ENCODE measurements around the gene CARHSP1. TPM values are rescaled to one million over a fixed set of nuclear protein-coding genes. Genes with fewer than 3 reads are reported as not detected.

CARHSP1 gene
- total RNA-seq, 2 donors from 2014 or later: 51.0 to 146 TPM

DNA sequence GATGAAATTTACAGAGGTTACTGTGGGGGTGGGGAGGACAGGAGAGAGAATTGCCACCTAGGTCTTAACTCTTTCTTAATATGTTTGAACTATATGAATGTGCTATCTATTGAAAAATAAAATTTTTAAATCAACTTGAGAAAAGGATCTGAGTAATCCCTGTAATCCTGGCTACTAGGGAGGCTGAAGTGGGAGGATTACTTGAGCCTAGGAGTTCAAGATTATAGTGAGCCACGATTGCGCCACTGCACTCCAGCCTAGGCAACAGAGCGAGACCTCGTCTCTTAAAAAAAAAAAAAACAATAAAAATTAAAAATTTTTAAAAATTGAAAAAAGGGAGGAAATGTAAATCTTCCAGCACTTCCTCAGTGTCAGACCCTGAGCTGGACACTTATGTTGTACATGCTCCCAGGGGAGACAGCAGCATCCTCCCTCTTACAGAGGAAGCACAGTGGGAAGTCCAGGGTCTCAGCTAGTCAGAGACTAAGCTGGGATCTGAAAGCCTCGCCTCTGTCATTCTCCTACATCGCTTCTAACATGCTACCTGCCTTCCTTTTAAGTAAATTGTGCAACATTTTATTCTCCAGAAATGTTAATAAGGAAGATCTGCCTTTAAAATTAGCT, 49.3 kb downstream of the CARHSP1 start:
- no peak overlapping the region for H3K4me3 ChIP-seq
- H3K4me1 ChIP-seq (replicated peaks): no peaks in the 10 kb centered on the region
- TF ChIP-seq, protein P1, sequence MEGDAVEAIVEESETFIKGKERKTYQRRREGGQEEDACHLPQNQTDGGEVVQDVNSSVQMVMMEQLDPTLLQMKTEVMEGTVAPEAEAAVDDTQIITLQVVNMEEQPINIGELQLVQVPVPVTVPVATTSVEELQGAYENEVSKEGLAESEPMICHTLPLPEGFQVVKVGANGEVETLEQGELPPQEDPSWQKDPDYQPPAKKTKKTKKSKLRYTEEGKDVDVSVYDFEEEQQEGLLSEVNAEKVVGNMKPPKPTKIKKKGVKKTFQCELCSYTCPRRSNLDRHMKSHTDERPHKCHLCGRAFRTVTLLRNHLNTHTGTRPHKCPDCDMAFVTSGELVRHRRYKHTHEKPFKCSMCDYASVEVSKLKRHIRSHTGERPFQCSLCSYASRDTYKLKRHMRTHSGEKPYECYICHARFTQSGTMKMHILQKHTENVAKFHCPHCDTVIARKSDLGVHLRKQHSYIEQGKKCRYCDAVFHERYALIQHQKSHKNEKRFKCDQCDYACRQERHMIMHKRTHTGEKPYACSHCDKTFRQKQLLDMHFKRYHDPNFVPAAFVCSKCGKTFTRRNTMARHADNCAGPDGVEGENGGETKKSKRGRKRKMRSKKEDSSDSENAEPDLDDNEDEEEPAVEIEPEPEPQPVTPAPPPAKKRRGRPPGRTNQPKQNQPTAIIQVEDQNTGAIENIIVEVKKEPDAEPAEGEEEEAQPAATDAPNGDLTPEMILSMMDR (IDR thresholded peaks at IDR 0.05): no peak
- TF ChIP-seq POLR2A (IDR thresholded peaks at IDR 0.05): no peak
- TF ChIP-seq POLR2AphosphoS5 (IDR thresholded peaks at IDR 0.05): no peak
- H3K9me3 ChIP-seq: no peaks in the 10 kb centered on the region
- peaks cover 0 to 10% of the 10 kb centered on the region in 2 donors for H3K36me3 ChIP-seq
- 87% methylated on average over 6 of the region's 6 CpGs for WGBS
- DNase-seq (ENCODE audit: low spot score): no peak
- intact Hi-C loops (cut with DNase I): no loop called here
- H3K27ac ChIP-seq: no peak overlapping the region
- no peaks in the 10 kb centered on the region for H3K27me3 ChIP-seq (replicated peaks; ENCODE audit: insufficient read depth)

DNA sequence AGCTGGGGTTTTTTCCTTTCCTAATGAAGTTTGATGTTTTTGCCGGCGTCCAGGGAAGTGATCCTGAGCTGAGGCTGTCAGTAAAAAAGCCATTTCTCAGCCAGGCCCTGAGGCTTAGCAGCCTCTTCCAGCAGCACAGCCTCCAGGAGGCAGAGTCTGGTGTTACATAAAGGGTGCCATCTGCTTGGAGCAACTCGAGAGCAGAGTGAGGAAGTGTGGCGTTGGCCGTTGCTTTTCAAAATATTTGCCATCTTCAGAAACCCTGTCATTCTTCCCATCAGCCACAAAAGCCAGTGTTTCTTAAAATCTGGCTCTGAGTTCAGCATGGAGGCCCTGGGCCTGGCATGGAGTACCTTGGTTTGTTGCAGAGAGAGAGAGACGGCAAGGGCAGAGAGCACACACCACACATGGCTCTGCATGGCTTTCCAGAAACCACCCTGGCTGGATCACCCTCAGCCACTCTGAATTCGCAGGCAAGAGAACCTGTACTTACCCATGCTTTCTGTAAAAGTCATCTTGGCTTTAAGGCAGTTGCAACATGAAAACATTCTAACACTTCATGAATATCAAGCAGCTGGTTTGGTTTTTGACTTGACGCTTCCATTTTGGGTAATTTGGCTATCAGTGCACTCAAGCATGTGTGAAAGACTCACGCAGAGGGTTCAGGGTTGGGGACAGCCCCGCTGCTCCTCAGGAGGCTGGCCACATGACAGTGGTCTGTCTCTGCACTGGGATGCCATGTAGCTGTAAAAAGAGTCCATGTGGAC, 50.1 kb downstream of the CARHSP1 start:
- TF ChIP-seq POLR2AphosphoS5 (IDR thresholded peaks at IDR 0.05) (no peak), POLR2A (IDR thresholded peaks at IDR 0.05) (no peak)
- TF ChIP-seq, protein P1 (IDR thresholded peaks at IDR 0.05): no peak
- peaks cover 0 to 10% of the 10 kb centered on the region in 2 donors for H3K36me3 ChIP-seq
- H3K4me1 ChIP-seq (replicated peaks): no peaks in the 10 kb centered on the region
- H3K4me3 ChIP-seq: no peak overlapping the region
- WGBS: 78% methylated on average over 10 of the region's 10 CpGs
- no peak overlapping the region for H3K27ac ChIP-seq
- no peaks in the 10 kb centered on the region for H3K9me3 ChIP-seq
- no peaks in the 10 kb centered on the region for H3K27me3 ChIP-seq (replicated peaks; ENCODE audit: insufficient read depth)
- no peak for DNase-seq (ENCODE audit: low spot score)
- intact Hi-C loops (cut with DNase I): no loop called here

DNA sequence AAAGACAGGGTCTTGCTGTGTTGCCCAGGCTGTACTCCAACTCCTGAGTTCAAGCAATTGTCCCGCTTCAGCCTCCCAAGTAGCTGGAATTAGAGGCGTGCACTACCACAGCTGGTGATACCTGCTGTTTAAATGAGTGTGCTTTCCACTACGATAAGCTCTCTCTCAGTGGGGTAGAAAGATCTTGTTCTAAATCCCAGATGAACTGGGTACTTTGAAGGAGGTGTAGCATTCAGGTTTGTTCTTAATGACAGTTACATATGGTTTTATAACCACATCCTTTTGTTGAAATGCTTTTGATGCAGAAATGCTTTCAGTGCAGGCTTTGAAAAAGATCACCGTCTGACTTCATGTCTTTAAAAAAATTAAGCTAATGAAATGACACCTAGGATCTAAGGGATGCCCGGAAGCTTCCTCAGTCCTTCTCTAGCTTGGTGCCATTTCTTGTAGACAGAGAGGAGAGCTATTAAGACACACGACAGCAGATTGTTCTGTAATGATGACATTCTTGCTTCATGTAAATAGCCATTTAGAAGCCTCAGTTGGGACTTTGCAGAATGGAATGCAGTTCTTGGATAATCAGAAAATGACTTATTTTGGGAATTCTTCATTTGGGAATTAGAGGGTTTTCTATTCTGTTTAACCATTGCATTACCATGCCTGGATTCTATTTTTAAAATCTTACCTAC, 51.7 kb downstream of the CARHSP1 start:
- Histone ChIP-seq H3K9me3 (no peaks in the 10 kb centered on the region), H3K4me3 (no peak overlapping the region), H3K36me3 (peaks cover 0 to 20% of the 10 kb centered on the region in 2 donors), H3K4me1 (replicated peaks) (no peaks in the 10 kb centered on the region), H3K27ac (no peak overlapping the region), H3K27me3 (replicated peaks; ENCODE audit: insufficient read depth) (no peaks in the 10 kb centered on the region)
- WGBS: 81% methylated on average over 6 of the region's 6 CpGs
- intact Hi-C loops (cut with DNase I): no loop called here
- TF ChIP-seq, protein P1 (IDR thresholded peaks at IDR 0.05): no peak
- TF ChIP-seq POLR2A (IDR thresholded peaks at IDR 0.05): no peak
- TF ChIP-seq POLR2AphosphoS5 (IDR thresholded peaks at IDR 0.05): no peak
- no peak for DNase-seq (ENCODE audit: low spot score)

DNA sequence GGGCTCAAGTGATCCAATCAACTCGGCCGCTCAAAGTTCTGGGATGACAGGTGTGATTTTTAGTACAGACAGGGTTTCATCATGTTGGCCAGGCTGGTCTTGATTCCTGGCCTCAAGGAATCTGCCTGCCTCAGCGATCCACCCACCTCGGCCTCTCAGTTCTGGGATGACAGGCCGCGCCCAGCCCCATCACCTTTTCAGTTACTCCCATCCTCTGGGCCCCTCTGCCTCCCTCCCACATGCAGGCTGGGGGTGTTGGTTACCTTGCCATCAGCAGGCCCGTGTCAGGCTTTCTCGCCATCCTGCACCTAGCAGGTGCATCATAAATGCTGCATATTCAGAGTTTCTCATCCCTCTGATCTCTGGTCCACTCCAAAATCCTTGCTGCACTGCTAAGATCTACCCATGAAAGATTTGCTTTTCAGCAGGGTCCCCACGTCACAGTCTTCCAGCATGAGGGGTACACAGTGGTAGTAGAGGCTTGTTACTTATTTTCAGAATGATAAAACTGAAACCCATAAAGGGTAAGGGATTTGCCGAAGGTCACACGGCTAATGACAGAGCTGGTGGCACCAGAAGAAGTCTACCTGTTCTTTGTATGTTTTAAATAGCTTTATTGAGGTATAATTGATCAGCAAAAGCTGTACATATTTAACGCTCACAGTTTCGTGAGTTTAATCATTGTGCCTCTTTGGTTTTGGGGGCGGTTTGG, 54.6 kb downstream of the CARHSP1 start:
- intact Hi-C loops (cut with DNase I): no loop called here
- H3K27me3 ChIP-seq (replicated peaks; ENCODE audit: insufficient read depth): no peaks in the 10 kb centered on the region
- no peaks in the 10 kb centered on the region for H3K9me3 ChIP-seq
- 89% methylated on average over 14 of the region's 14 CpGs for WGBS
- no peaks in the 10 kb centered on the region for H3K4me1 ChIP-seq (replicated peaks)
- DNase-seq (ENCODE audit: low spot score): no peak
- H3K4me3 ChIP-seq: no peak overlapping the region
- TF ChIP-seq, protein P1 (IDR thresholded peaks at IDR 0.05): no peak
- TF ChIP-seq POLR2AphosphoS5 (IDR thresholded peaks at IDR 0.05): no peak
- TF ChIP-seq POLR2A (IDR thresholded peaks at IDR 0.05): no peak
- peaks cover 0 to 24% of the 10 kb centered on the region in 2 donors for H3K36me3 ChIP-seq
- no peak overlapping the region for H3K27ac ChIP-seq

Measured in prostate gland (tissue), 2 donors.